ENCODE data around the gene HOXC12.

- TF ChIP-seq CTCF (IDR thresholded peaks at IDR 0.05) (no peak), EP300 (IDR thresholded peaks at IDR 0.05) (no peak)
These were observed 53.5 kb downstream of the HOXC12 start for GRCh38 chr12:54008260-54008552.

All from upper lobe of left lung (tissue), 4 donors.